ENCODE results near the gene VPS13C.

Gene VPS13C

DNA sequence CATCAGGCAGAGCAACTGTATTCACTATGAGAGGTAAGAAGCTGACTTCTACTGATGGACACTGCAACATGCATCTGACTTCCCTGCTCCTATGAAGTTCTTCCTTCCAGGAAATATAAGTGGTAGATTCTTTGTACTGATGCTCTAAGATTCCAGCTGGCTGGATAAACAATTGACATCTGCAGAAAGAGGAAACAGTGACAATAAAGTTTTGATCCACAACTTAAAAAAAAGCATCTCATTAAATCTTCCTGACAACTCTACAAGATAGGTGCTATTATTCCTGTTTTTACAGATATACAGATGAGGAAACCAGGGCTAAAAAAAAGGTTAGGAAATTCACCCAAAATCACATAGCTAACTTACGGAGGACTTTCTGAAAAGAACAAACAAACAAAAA lies 142.8 kb downstream of the VPS13C start:
- TF ChIP-seq CEBPB (IDR thresholded peaks at IDR 0.05) (no peak), TEAD4 (IDR thresholded peaks at IDR 0.05) (no peak), EGR1 (IDR thresholded peaks at IDR 0.05) (no peak), YY1 (IDR thresholded peaks at IDR 0.05; ENCODE audit: low read depth) (no peak), RAD21 (IDR thresholded peaks at IDR 0.05; ENCODE audit: low read depth) (no peak), NFIC (IDR thresholded peaks at IDR 0.05) (no peak), CREB1 (IDR thresholded peaks at IDR 0.05; ENCODE audit: low read depth) (no peak)

DNA sequence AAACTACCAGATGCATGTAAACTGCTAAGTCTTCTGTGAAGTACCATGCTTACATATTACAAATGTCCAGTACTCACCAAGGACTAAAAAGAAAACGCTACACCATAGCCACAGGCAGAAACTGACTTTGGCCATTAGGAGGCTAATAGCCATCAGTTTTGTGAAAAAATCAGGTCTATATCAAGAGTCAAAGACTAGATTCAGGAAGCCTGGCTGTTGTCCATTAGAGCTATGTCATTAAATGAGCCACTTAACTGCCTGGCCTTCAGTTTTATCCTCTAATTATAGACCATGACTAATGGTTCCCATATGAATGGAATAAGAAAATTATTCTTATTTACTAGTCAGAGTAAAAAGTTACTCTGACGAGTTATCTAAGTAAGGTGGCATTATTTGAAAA lies 144.1 kb downstream of the VPS13C start:
- TF ChIP-seq FOXM1 (IDR thresholded peaks at IDR 0.05; ENCODE audit: borderline replicate concordance, low read depth), result no peak

DNA sequence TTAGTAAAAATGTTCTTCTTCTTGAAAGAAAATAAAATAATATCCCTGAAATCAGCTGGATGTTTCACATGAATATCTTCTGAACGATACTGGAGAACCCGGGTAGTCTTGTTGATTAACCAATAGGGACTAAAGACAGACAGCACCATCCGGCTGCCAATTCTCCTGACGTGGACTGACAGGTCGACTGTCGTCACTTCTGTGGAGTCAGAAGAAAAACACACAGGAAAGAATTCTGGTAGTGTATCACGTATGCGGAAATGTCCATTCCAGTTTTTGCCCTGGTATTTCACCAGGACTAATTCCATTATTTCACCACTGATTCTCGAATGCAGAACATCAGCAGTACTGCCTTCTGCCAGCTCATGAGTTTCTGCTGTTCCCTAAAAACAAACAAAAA lies 144.6 kb downstream of the VPS13C start:
- TF ChIP-seq, protein P1, sequence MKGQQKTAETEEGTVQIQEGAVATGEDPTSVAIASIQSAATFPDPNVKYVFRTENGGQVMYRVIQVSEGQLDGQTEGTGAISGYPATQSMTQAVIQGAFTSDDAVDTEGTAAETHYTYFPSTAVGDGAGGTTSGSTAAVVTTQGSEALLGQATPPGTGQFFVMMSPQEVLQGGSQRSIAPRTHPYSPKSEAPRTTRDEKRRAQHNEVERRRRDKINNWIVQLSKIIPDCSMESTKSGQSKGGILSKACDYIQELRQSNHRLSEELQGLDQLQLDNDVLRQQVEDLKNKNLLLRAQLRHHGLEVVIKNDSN (IDR thresholded peaks at IDR 0.05), result no peak
- TF ChIP-seq FOXM1 (IDR thresholded peaks at IDR 0.05; ENCODE audit: borderline replicate concordance, low read depth) (no peak), EGR1 (IDR thresholded peaks at IDR 0.05) (no peak), RAD21 (IDR thresholded peaks at IDR 0.05; ENCODE audit: low read depth) (no peak), EP300 (IDR thresholded peaks at IDR 0.05; ENCODE audit: borderline replicate concordance) (no peak), TEAD4 (IDR thresholded peaks at IDR 0.05) (no peak), CREB1 (IDR thresholded peaks at IDR 0.05; ENCODE audit: low read depth) (no peak), ZBTB7A (IDR thresholded peaks at IDR 0.05; ENCODE audit: low read depth) (no peak), TCF12 (IDR thresholded peaks at IDR 0.05; ENCODE audit: low read depth) (no peak), YY1 (IDR thresholded peaks at IDR 0.05; ENCODE audit: low read depth) (no peak), TAF1 (IDR thresholded peaks at IDR 0.05; ENCODE audit: low read depth) (no peak), CEBPB (IDR thresholded peaks at IDR 0.05) (no peak), NFIC (IDR thresholded peaks at IDR 0.05) (no peak)
- TF ChIP-seq, protein P2, sequence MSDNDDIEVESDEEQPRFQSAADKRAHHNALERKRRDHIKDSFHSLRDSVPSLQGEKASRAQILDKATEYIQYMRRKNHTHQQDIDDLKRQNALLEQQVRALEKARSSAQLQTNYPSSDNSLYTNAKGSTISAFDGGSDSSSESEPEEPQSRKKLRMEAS (IDR thresholded peaks at IDR 0.05), result no peak
- TF ChIP-seq, protein P3, sequence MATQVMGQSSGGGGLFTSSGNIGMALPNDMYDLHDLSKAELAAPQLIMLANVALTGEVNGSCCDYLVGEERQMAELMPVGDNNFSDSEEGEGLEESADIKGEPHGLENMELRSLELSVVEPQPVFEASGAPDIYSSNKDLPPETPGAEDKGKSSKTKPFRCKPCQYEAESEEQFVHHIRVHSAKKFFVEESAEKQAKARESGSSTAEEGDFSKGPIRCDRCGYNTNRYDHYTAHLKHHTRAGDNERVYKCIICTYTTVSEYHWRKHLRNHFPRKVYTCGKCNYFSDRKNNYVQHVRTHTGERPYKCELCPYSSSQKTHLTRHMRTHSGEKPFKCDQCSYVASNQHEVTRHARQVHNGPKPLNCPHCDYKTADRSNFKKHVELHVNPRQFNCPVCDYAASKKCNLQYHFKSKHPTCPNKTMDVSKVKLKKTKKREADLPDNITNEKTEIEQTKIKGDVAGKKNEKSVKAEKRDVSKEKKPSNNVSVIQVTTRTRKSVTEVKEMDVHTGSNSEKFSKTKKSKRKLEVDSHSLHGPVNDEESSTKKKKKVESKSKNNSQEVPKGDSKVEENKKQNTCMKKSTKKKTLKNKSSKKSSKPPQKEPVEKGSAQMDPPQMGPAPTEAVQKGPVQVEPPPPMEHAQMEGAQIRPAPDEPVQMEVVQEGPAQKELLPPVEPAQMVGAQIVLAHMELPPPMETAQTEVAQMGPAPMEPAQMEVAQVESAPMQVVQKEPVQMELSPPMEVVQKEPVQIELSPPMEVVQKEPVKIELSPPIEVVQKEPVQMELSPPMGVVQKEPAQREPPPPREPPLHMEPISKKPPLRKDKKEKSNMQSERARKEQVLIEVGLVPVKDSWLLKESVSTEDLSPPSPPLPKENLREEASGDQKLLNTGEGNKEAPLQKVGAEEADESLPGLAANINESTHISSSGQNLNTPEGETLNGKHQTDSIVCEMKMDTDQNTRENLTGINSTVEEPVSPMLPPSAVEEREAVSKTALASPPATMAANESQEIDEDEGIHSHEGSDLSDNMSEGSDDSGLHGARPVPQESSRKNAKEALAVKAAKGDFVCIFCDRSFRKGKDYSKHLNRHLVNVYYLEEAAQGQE (IDR thresholded peaks at IDR 0.05; ENCODE audit: low read depth), result no peak

DNA sequence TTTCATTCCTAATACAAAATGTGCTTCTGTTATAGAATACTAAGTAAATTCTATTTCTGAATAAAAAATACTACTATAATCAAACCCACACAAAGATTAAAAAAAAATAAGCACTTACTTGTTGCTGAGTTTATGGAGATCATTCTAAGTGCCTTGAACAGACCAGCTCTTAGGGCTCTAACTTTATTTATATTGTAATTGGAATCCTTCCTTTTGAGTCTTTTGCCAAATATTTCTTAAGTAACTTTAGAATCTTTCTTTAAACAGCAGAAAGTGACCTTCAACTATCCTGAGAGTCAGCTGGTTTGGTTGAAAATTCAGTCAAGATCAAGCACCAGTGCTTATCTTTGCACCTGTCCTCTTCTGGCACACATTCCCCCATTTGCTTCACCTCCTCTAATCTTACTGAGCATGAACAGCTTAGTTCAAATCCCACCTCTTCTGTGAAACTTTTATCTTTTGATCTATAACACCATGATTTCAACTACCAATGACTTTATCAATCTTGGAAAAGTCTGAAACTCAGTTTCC lies 149.3 kb downstream of the VPS13C start:
- TF ChIP-seq ZBTB7A (IDR thresholded peaks at IDR 0.05; ENCODE audit: low read depth) (no peak), NFIC (IDR thresholded peaks at IDR 0.05) (no peak), CREB1 (IDR thresholded peaks at IDR 0.05; ENCODE audit: low read depth) (no peak), EGR1 (IDR thresholded peaks at IDR 0.05) (no peak), FOXM1 (IDR thresholded peaks at IDR 0.05; ENCODE audit: borderline replicate concordance, low read depth) (no peak), TEAD4 (IDR thresholded peaks at IDR 0.05) (no peak)
- TF ChIP-seq, protein P3 (IDR thresholded peaks at IDR 0.05; ENCODE audit: low read depth), result no peak

DNA sequence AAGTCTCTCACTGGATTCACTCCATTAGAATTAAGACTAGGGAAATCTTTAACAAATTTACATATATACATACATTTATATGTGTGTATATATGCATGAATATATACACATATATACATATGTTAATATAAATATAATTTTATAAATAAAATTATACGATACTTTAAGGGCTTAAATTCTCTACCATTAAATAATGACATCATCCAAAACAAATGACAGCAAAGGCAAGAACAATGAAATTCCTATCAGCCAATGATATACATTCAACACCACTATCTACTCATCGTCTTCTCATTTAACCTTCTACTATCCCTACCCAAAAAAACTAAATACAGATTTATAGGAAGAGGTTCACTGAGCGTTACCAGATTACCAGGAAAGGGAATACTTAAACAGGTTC lies 152.0 kb downstream of the VPS13C start:
- no peak for TF ChIP-seq EP300 (IDR thresholded peaks at IDR 0.05; ENCODE audit: borderline replicate concordance)
- TF ChIP-seq YY1 (IDR thresholded peaks at IDR 0.05; ENCODE audit: low read depth), result no peak
- TF ChIP-seq RAD21 (IDR thresholded peaks at IDR 0.05; ENCODE audit: low read depth), result no peak
- TF ChIP-seq, protein P3 (IDR thresholded peaks at IDR 0.05; ENCODE audit: low read depth), result no peak
- TF ChIP-seq, protein P2 (IDR thresholded peaks at IDR 0.05), result no peak
- TF ChIP-seq, protein P1 (IDR thresholded peaks at IDR 0.05), result no peak
- no peak for TF ChIP-seq CEBPB (IDR thresholded peaks at IDR 0.05)
- TF ChIP-seq TEAD4 (IDR thresholded peaks at IDR 0.05), result no peak
- TF ChIP-seq CREB1 (IDR thresholded peaks at IDR 0.05; ENCODE audit: low read depth), result no peak
- no peak for TF ChIP-seq NFIC (IDR thresholded peaks at IDR 0.05)
- no peak for TF ChIP-seq FOXM1 (IDR thresholded peaks at IDR 0.05; ENCODE audit: borderline replicate concordance, low read depth)
- no peak for TF ChIP-seq TAF1 (IDR thresholded peaks at IDR 0.05; ENCODE audit: low read depth)
- TF ChIP-seq EGR1 (IDR thresholded peaks at IDR 0.05), result no peak
